Activated CD4-positive, alpha-beta memory T cell treated with anti-CD3 and anti-CD28 coated beads, Interleukin-2, amount 10 ng/mL, durations not matched to agents 7 days and 5 days (primary cell): ENCODE data around the gene NEURL4. TPM values are rescaled to one million over a fixed set of nuclear protein-coding genes. Genes with fewer than 3 reads are reported as not detected.

Experiments used
- CTCF ChIA-PET: fragments of 350-600 bp; sonication (Branson Sonifier 250); formaldehyde crosslinking; loops from one replicate; lab custom pipeline; 2021; ENCODE audit warnings: antibody characterized with exemption, inconsistent platforms; lab: Charles Lee
- POLR2A ChIA-PET: fragments of 350-600 bp; sonication (Branson Sonifier 250); formaldehyde crosslinking; loops from one replicate; lab custom pipeline; 2021; ENCODE audit warnings: antibody characterized with exemption; lab: Charles Lee
- DNase-seq: peaks from one replicate; pipeline ENCODE4 v3.0.0-alpha.2; 2020
- H3K27ac Mint-ChIP-seq: one replicate; pipeline ENCODE4 v1.8.0; 2021; ENCODE audit warnings: mild to moderate bottlenecking, mixed read lengths
- H3K27me3 Mint-ChIP-seq: one replicate; pipeline ENCODE4 v1.8.0; 2021; ENCODE audit warnings: mixed read lengths
- H3K36me3 Mint-ChIP-seq: one replicate; pipeline ENCODE4 v1.8.0; 2021; ENCODE audit warnings: low read depth, mixed read lengths
- H3K4me1 Mint-ChIP-seq: one replicate; pipeline ENCODE4 v1.8.0; 2021; ENCODE audit warnings: mixed read lengths
- H3K4me3 Mint-ChIP-seq: one replicate; pipeline ENCODE4 v1.8.0; 2021; ENCODE audit warnings: mild to moderate bottlenecking, mixed read lengths
- H3K9me3 Mint-ChIP-seq: one replicate; pipeline ENCODE4 v1.8.0; 2021; ENCODE audit warnings: mixed read lengths
- total RNA-seq, 2 experiments: library from RNA; stranded (reverse); gene quantifications; one replicate each; pipeline ENCODE4 v1.2.3, GENCODE V29; 2021

The NEURL4 gene
- total RNA-seq, 2 experiments from 2014 or later: 28.4 to 31.2 TPM

- Mint-ChIP-seq H3K4me1 (peaks cover 24% of the 10 kb centered on the region), H3K27me3 (peaks cover 30% of the 10 kb centered on the region), H3K36me3 (no peaks in the 10 kb centered on the region), H3K4me3 (peak within 1 kb of the TSS; percentile 56), H3K27ac (no peak within 1 kb of the TSS), H3K9me3 (no peaks in the 10 kb centered on the region)
- POLR2A ChIA-PET: interaction anchor here (1.1 to 1.6 kb wide), 3 partner anchors 33 to 281 kb away, joined by 3 to 4 read pairs (median 3); partner anchors contain the start of gene SENP3
- DNase-seq: peak; percentile 86
- CTCF ChIA-PET: interaction anchor here (0.6 to 1.5 kb wide), 4 partner anchors 15 to 30 kb away, joined by 3 to 9 read pairs (median 3); partner anchors contain the start of gene CTDNEP1
Observed at GRCh38 chr17:7281074-7281952, 47.8 kb downstream of the NEURL4 start, which contains the start of gene SLC2A4. Gene SLC2A4, plus strand, starts transcription at chr17:7281718. Its CDS starts 217 bp downstream, at chr17:7281935.

GRCh38 chr17:7280519-7281073 is 48.5 kb downstream of the NEURL4 start:
- Mint-ChIP-seq H3K36me3 (no peaks in the 10 kb centered on the region), H3K27ac (no peak overlapping the region), H3K9me3 (no peaks in the 10 kb centered on the region), H3K4me1 (peaks cover 24% of the 10 kb centered on the region), H3K4me3 (peak overlapping the region; percentile 56), H3K27me3 (peaks cover 26% of the 10 kb centered on the region)
- ChIA-PET POLR2A (interaction anchor here (1.2 kb wide), 1 partner anchor 34 kb away, joined by 3 read pairs; no protein-coding TSS in a partner anchor), CTCF (interaction anchor here (1.0 to 1.5 kb wide), 3 partner anchors 16 to 120 kb away, joined by 3 to 9 read pairs (median 4); partner anchors contain the start of gene CTDNEP1)
- peak; percentile 87 for DNase-seq

GRCh38 chr17:7279448-7279847 is 49.7 kb downstream of the NEURL4 start:
- CTCF ChIA-PET: interaction anchor here (1.0 kb wide), 1 partner anchor 17 kb away, joined by 7 read pairs; no protein-coding TSS in a partner anchor
- Mint-ChIP-seq H3K27ac (no peak overlapping the region), H3K36me3 (no peaks in the 10 kb centered on the region), H3K27me3 (peaks cover 26% of the 10 kb centered on the region), H3K9me3 (no peaks in the 10 kb centered on the region), H3K4me3 (no peak overlapping the region), H3K4me1 (peaks cover 24% of the 10 kb centered on the region)
- POLR2A ChIA-PET: no interaction called here
- DNase-seq: no peak

- H3K36me3 Mint-ChIP-seq: no peaks in the 10 kb centered on the region
- ChIA-PET POLR2A (interaction anchor here (1.7 kb wide), 1 partner anchor 10 kb away, joined by 3 read pairs; no protein-coding TSS in a partner anchor), CTCF (no interaction called here)
Observed at GRCh38 chr17:7266784-7267183, 62.4 kb downstream of the NEURL4 start.

More at GRCh38 chr17:7266784-7267183, 62.4 kb downstream of the NEURL4 start:
- peaks cover 43% of the 10 kb centered on the region for H3K27me3 Mint-ChIP-seq
- H3K4me3 Mint-ChIP-seq: no peak overlapping the region
- no peak overlapping the region for H3K27ac Mint-ChIP-seq
- peaks cover 23% of the 10 kb centered on the region for H3K4me1 Mint-ChIP-seq
- no peaks in the 10 kb centered on the region for H3K9me3 Mint-ChIP-seq
- no peak for DNase-seq

Other genes starting within 250 kb of the NEURL4 start
- not detected for gene CLEC10A, start 249.1 kb downstream of the NEURL4 start, total RNA-seq
- gene ASGR2, start 214.5 kb downstream of the NEURL4 start, total RNA-seq: not detected
- under 1 TPM; 0.60 to 0.73 TPM for gene ASGR1, start 150.0 kb downstream of the NEURL4 start, total RNA-seq
- 1 to 10 TPM; 5.2 to 5.3 TPM for gene DLG4, start 109.5 kb downstream of the NEURL4 start, total RNA-seq
- 100 to 1,000 TPM; 364 to 370 TPM for gene ACADVL, start 109.4 kb downstream of the NEURL4 start, total RNA-seq
- 10 to 100 TPM; 47.2 to 49.1 TPM for gene DVL2, start 94.8 kb downstream of the NEURL4 start, total RNA-seq
- 10 to 100 TPM; 45.9 to 53.1 TPM for gene PHF23, start 89.9 kb downstream of the NEURL4 start, total RNA-seq
- gene GABARAP, start 86.9 kb downstream of the NEURL4 start, total RNA-seq: 100 to 1,000 TPM; 303 to 313 TPM
- 100 to 1,000 TPM; 170 to 175 TPM for gene CTDNEP1, start 77.6 kb downstream of the NEURL4 start, total RNA-seq
- 10 to 100 TPM; 40.4 to 42.1 TPM for gene ELP5, start 77.1 kb downstream of the NEURL4 start, total RNA-seq
- gene CLDN7, start 66.9 kb downstream of the NEURL4 start, total RNA-seq: under 1 TPM; 0.15 to 0.80 TPM
- not detected for gene SLC2A4, start 47.6 kb downstream of the NEURL4 start, total RNA-seq
- gene YBX2, start 34.7 kb downstream of the NEURL4 start, total RNA-seq: 1 to 10 TPM; 1.5 to 1.6 TPM
- 100 to 1,000 TPM; 419 to 420 TPM for gene EIF5A, start 21.7 kb downstream of the NEURL4 start, total RNA-seq
- 10 to 100 TPM; 69.8 to 74.7 TPM for gene GPS2, start 14.0 kb downstream of the NEURL4 start, total RNA-seq
- gene ACAP1, start 7.2 kb upstream of the NEURL4 start, total RNA-seq: 100 to 1,000 TPM; 682 to 709 TPM
- 1 to 10 TPM; 5.8 to 5.9 TPM for gene KCTD11, start 22.8 kb upstream of the NEURL4 start, total RNA-seq
- gene TMEM95, start 25.8 kb upstream of the NEURL4 start, total RNA-seq: not detected
- under 1 TPM; 0.25 to 0.86 TPM for gene TNK1, start 51.8 kb upstream of the NEURL4 start, total RNA-seq
- gene PLSCR3, start 65.2 kb upstream of the NEURL4 start, total RNA-seq: 100 to 1,000 TPM; 149 to 156 TPM
- 10 to 100 TPM; 73.2 to 77.0 TPM for gene TMEM256, start 74.8 kb upstream of the NEURL4 start, total RNA-seq
- gene NLGN2, start 78.5 kb upstream of the NEURL4 start, total RNA-seq: 1 to 10 TPM; 3.2 to 3.7 TPM
- gene SPEM1, start 91.0 kb upstream of the NEURL4 start, total RNA-seq: not detected
- gene SPEM2, start 96.3 kb upstream of the NEURL4 start, total RNA-seq: not detected
- not detected for gene SPEM3, start 99.5 kb upstream of the NEURL4 start, total RNA-seq
- 10 to 100 TPM; 18.0 TPM for gene TMEM102, start 106.1 kb upstream of the NEURL4 start, total RNA-seq
- gene FGF11, start 110.2 kb upstream of the NEURL4 start, total RNA-seq: 10 to 100 TPM in 1 of 2 experiments, 1 to 10 TPM in 1; 8.9 to 10.8 TPM
- 10 to 100 TPM; 13.0 to 14.6 TPM for gene CHRNB1, start 115.7 kb upstream of the NEURL4 start, total RNA-seq
- 10 to 100 TPM; 27.4 to 27.9 TPM for gene ZBTB4, start 150.3 kb upstream of the NEURL4 start, total RNA-seq
- gene SLC35G6, start 152.1 kb upstream of the NEURL4 start, total RNA-seq: not detected
- 100 to 1,000 TPM; 169 to 172 TPM for gene POLR2A, start 155.0 kb upstream of the NEURL4 start, total RNA-seq
- gene TNFSF12, start 219.7 kb upstream of the NEURL4 start, total RNA-seq: 10 to 100 TPM; 79.8 to 86.7 TPM
- gene TNFSF13, start 229.4 kb upstream of the NEURL4 start, total RNA-seq: 1 to 10 TPM; 1.8 to 2.0 TPM
- gene SENP3, start 232.6 kb upstream of the NEURL4 start, total RNA-seq: 10 to 100 TPM; 37.6 to 39.9 TPM